Heart left ventricle (tissue), 16 donors: Measurements from ENCODE around the gene ZFP36L1. TPM values are rescaled to one million over a fixed set of nuclear protein-coding genes. Genes with fewer than 3 reads are reported as not detected.

ENCODE experiments used
- ATAC-seq, 4 donors: fragments of 200-7000 bp; cut with Tn5 transposase; one replicate each; pipeline ENCODE4 v1.9.1; 2020 to 2022; ENCODE audit warnings: moderate library complexity in 4 of 4, mild to moderate bottlenecking in 3 of 4, moderate number of reproducible peaks in 1 of 4
- DNase-seq, 5 donors: peaks; one replicate each; pipeline ENCODE4 v3.0.0-alpha.2; 2020
- H3K27ac ChIP-seq, 12 donors: fragments of 200-600 bp; sonication (generic) in 4 of 12; one replicate each; pipeline versions ENCODE4 v1.5.0 to v1.8.0; 2016 to 2022; ENCODE audit warnings: mild to moderate bottlenecking in 2 of 12
- H3K27me3 ChIP-seq, 9 donors: fragments of 200-600 bp; sonication (generic) in 2 of 9; one replicate each; pipeline versions ENCODE4 v1.5.1 to v1.8.0; 2016 to 2022; ENCODE audit warnings: mild to moderate bottlenecking in 3 of 9
- H3K36me3 ChIP-seq, 9 donors: fragments of 200-600 bp; sonication (generic) in 2 of 9; one replicate each; pipeline versions ENCODE4 v1.5.0 to v1.8.0; 2018 to 2022; ENCODE audit warnings: mild to moderate bottlenecking in 2 of 9
- H3K4me1 ChIP-seq, 12 donors: fragments of 200-600 bp; sonication (generic) in 4 of 12; one replicate each; pipeline versions ENCODE4 v1.5.0 to v1.8.0; 2016 to 2022; ENCODE audit warnings: mild to moderate bottlenecking in 3 of 12
- H3K4me3 ChIP-seq, 12 donors: fragments of 200-600 bp; sonication (generic) in 4 of 12; one replicate each; pipeline versions ENCODE4 v1.5.0 to v1.8.0; 2017 to 2022; ENCODE audit warnings: mild to moderate bottlenecking in 9 of 12, moderate library complexity in 4 of 12
- H3K9me3 ChIP-seq, 12 donors: fragments of 200-600 bp; sonication (generic) in 4 of 12; one replicate each; pipeline versions ENCODE4 v1.5.0 to v1.8.0; 2016 to 2022; ENCODE audit warnings: mild to moderate bottlenecking in 1 of 12
- POLR2A ChIP-seq, 2 donors: fragments of 450-650 bp; IDR thresholded peaks; one replicate each; pipeline ENCODE4 v1.6.1; 2017; ENCODE audit warnings: antibody characterized with exemption in 2 of 2, mild to moderate bottlenecking in 2 of 2, moderate library complexity in 2 of 2
- WGBS, 4 donors: extraction: QIAGEN DNeasy Blood & Tissue Kit in 2 of 4; methylation state at CpG; one replicate each; pipeline versions ENCODE4 v1.1.5 to v1.1.7; 2013 to 2018; 5-methylcytosine and 5-hydroxymethylcytosine counted together
- intact Hi-C, 10 donors: fragments of 100-400 bp; cut with DNase I; formaldehyde crosslinking; loops; one replicate each; pipeline versions ENCODE4 v1.11.1 to v1.14.2; 2022
- polyA plus RNA-seq, 2 donors: library from polyadenylated mRNA; stranded (reverse); fragments of 200-250 nt; gene quantifications; one replicate each; pipeline ENCODE4 v1.2.3, GENCODE V29; 2013
- total RNA-seq, 9 donors: library from RNA; depleted of rRNA in 2 of 9; stranded (reverse); fragments of >200 nt in 2 of 9; fragmentation: NEBNext Ultra II Directional in 3 of 9; extraction: Animal tissue kit (Norgen Biotek cat#: 25700) in 3 of 9; gene quantifications; one replicate each; pipeline versions ENCODE4 v1.1.0 to v1.2.4, GENCODE V29; 2016 to 2023
- TF ChIP-seq, protein P1 (sequence below), 12 donors: fragments of 200-600 bp; sonication (generic) in 4 of 12; IDR thresholded peaks; one replicate each; pipeline versions ENCODE4 v1.5.0 to v1.8.0; 2018 to 2022; ENCODE audit warnings: antibody characterized with exemption in 12 of 12, mild to moderate bottlenecking in 5 of 12
- donor health status: ischemic (EF 13 %, LVEDD 7.1; RV severe dilation, severe dysfunction).
- donor health status: healthy with polysubstance abuse.
- donor health status: DM: no; HTN: yes; CAD: no.
- donor health status: DM: no; HTN: no; CAD: no.
- donor health status: ischemic (EF 25% LVEDD 6.9; RV normal size, moderate dysfunction).
- donor health status: ischemic (EF 25% LVEDD 5.7; RV mildly dilated, moderate dysfunction).
- donor health status: healthy.
- donor health status: DM: yes; HTN: yes; CAD: no.
- donor health status: ischemic (EF 35%, LVEDD 5.7; RV mildly dilated, moderate dysfunction).
- donor health status: nonischemic (EF 11% LVEDD 7.7; RV severe dilation, severe dysfunction).
- donor health status: DM: yes; HTN: yes; CAD: no.
- donor health status: PGD.
- donor health status: ischemic (EF 29% LVEDD 5.4; RV normal size, mild dysfunction).
- donor health status: nonischemic (EF 23%, LVEDD 6.1; RV moderate dilation, normal function).

Gene ZFP36L1
- total and polyA plus RNA-seq, 11 donors, result 21.2 to 183 (median 68.9) TPM

DNA sequence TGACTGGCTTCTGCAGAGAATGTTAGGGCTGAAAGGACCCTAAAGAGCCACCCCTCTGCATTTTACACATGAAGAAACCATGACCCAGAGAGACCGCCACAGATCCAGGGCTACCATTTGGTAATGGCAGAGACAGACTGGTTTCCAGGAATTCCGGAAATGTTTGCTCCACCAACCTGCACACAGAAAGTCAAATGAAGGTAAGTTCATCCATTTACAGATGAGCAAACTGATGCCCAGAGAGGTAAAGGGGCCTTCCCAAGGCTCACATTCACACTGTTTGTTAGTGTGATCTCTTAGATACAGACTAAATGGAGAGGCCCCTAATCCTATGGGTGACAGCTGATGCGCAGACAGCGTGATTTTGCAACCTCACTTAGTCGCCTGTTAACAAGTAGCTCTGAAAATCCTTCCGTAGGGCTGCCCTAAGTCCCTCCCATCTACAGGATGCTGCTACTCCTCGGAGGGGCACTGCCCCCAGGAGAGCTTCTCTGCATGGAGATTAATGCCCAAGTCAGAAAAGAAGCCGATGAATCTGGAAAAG, 33.8 kb downstream of the ZFP36L1 start:
- peaks cover 5 to 75% (median 45%) of the 10 kb centered on the region in 12 donors for H3K4me1 ChIP-seq
- no peak for TF ChIP-seq POLR2A (IDR thresholded peaks at IDR 0.05)
- TF ChIP-seq, protein P1, sequence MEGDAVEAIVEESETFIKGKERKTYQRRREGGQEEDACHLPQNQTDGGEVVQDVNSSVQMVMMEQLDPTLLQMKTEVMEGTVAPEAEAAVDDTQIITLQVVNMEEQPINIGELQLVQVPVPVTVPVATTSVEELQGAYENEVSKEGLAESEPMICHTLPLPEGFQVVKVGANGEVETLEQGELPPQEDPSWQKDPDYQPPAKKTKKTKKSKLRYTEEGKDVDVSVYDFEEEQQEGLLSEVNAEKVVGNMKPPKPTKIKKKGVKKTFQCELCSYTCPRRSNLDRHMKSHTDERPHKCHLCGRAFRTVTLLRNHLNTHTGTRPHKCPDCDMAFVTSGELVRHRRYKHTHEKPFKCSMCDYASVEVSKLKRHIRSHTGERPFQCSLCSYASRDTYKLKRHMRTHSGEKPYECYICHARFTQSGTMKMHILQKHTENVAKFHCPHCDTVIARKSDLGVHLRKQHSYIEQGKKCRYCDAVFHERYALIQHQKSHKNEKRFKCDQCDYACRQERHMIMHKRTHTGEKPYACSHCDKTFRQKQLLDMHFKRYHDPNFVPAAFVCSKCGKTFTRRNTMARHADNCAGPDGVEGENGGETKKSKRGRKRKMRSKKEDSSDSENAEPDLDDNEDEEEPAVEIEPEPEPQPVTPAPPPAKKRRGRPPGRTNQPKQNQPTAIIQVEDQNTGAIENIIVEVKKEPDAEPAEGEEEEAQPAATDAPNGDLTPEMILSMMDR (IDR thresholded peaks at IDR 0.05), result no peak
- H3K27ac ChIP-seq, result no peak overlapping the region
- H3K9me3 ChIP-seq, result no peaks in the 10 kb centered on the region
- no peaks in the 10 kb centered on the region for H3K27me3 ChIP-seq
- no peak for ATAC-seq
- 88 to 97% (median 95%) methylated on average over 8 of the region's 8 CpGs for WGBS, 4 donors
- intact Hi-C loops, result no loop called here
- H3K36me3 ChIP-seq, result no peaks in the 10 kb centered on the region
- DNase-seq, result no peak
- H3K4me3 ChIP-seq, result no peak overlapping the region

- peaks cover 5 to 67% (median 41%) of the 10 kb centered on the region in 12 donors for H3K4me1 ChIP-seq
- peak in 1 of 5 donors; percentile 29 for DNase-seq
- H3K4me3 ChIP-seq, result no peak overlapping the region
- H3K27ac ChIP-seq, result peak overlapping the region in 5 of 12 donors; percentile 22 to 75 (median 33)
- H3K27me3 ChIP-seq, result no peaks in the 10 kb centered on the region
- no peak for TF ChIP-seq POLR2A (IDR thresholded peaks at IDR 0.05)
- TF ChIP-seq, protein P1 (IDR thresholded peaks at IDR 0.05), result no peak
- intact Hi-C loops, result no loop called here
- 60 to 85% (median 82%) methylated on average over 1 to 3 of the region's 3 CpGs for WGBS, 4 donors
- H3K36me3 ChIP-seq, result no peaks in the 10 kb centered on the region
- no peaks in the 10 kb centered on the region for H3K9me3 ChIP-seq
- no peak for ATAC-seq
Observed at GRCh38 chr14:68758301-68758700, 34.6 kb downstream of the ZFP36L1 start.

DNA sequence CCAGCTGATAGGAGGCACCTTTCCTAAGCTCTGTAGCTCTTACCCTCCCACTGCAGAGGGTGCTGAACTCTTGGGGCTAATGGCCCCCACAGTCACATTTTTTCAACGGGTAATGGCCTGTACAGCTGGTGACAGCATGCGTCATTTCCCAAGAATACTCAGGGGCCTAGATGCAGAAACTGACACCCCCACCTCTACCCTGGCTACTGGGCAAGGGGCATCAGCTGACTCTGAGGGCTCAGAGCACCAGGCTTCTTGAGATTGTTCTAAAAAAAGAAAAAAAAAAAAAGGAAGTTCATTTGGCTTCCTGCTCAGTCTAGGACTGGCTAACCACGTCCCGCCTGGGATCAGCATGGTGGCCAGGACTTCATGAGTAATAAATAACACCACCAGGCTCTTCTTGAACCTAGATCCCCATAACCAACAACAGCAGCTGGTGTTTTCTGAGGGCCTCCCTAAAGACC, 35.2 kb downstream of the ZFP36L1 start:
- peak overlapping the region in 4 of 12 donors; percentile 25 to 75 (median 44) for H3K27ac ChIP-seq
- WGBS, 4 donors, result 25 to 42% (median 33%) methylated on average over 4 of the region's 4 CpGs
- H3K36me3 ChIP-seq, result no peaks in the 10 kb centered on the region
- H3K9me3 ChIP-seq, result no peaks in the 10 kb centered on the region
- intact Hi-C loops, result no loop called here
- no peaks in the 10 kb centered on the region for H3K27me3 ChIP-seq
- DNase-seq (peak in 4 of 5 donors; percentile 48 to 75 (median 57)), ATAC-seq (peak; percentile 71 to 86 (median 76))
- H3K4me1 ChIP-seq, result peaks cover 3 to 66% (median 34%) of the 10 kb centered on the region in 12 donors
- H3K4me3 ChIP-seq, result no peak overlapping the region
- no peak for TF ChIP-seq POLR2A (IDR thresholded peaks at IDR 0.05)
- TF ChIP-seq, protein P1 (IDR thresholded peaks at IDR 0.05), result no peak

DNA sequence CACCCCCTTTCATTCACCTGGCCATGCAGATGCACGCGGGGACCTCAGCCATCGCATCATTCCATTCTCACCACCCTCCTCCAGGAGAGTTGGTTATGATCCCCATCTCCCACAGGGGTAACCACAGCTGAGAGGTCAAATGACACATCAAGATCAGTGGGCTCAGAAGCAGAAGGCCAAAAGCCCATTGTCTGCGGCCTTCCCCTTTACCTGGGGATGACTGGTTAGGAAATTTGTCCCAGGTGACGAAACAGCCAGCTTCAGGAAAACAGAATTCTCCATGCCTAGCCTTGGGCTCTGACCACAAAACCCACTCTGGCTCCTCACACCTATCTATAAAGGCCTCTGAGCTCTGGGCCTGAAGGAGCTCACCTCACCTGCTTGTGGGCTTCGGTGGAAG, 36.1 kb downstream of the ZFP36L1 start:
- ATAC-seq, result no peak
- Histone ChIP-seq H3K4me3 (no peak overlapping the region), H3K27me3 (no peaks in the 10 kb centered on the region), H3K27ac (no peak overlapping the region), H3K9me3 (no peaks in the 10 kb centered on the region), H3K36me3 (no peaks in the 10 kb centered on the region), H3K4me1 (peaks cover 0 to 64% (median 26%) of the 10 kb centered on the region in 12 donors)
- WGBS, 4 donors, result 92 to 99% (median 98%) methylated on average over 6 of the region's 6 CpGs
- TF ChIP-seq POLR2A (IDR thresholded peaks at IDR 0.05), result no peak
- TF ChIP-seq, protein P1 (IDR thresholded peaks at IDR 0.05), result no peak
- peak in 1 of 5 donors; percentile 12 for DNase-seq
- intact Hi-C loops, result no loop called here
